Progenitor cell of endocrine pancreas (in vitro differentiated cells): ENCODE results near the gene MYO7B. TPM values are rescaled to one million over a fixed set of nuclear protein-coding genes. Genes with fewer than 3 reads are reported as not detected.

Experiments
- DNase-seq: peaks from one replicate; pipeline ENCODE4 v3.0.0; 2021; ENCODE audit warnings: low spot score; ENCODE audit not compliant: unreplicated experiment
- H3K27ac Mint-ChIP-seq: 2 replicates; pipeline ENCODE4 v1.8.0; 2021; ENCODE audit warnings: mild to moderate bottlenecking, moderate library complexity, mixed read lengths
- H3K27me3 Mint-ChIP-seq: 2 replicates; pipeline ENCODE4 v1.8.0; 2021; ENCODE audit warnings: mixed read lengths
- H3K36me3 Mint-ChIP-seq: 2 replicates; pipeline ENCODE4 v1.8.0; 2022; ENCODE audit warnings: mixed read lengths; ENCODE audit not compliant: insufficient read depth
- H3K4me1 Mint-ChIP-seq: 2 replicates; pipeline ENCODE4 v1.8.0; 2021; ENCODE audit warnings: low read depth, mixed read lengths
- H3K4me3 Mint-ChIP-seq: 2 replicates; pipeline ENCODE4 v1.8.0; 2021; ENCODE audit warnings: low read depth, mild to moderate bottlenecking, moderate library complexity, mixed read lengths
- H3K9me3 Mint-ChIP-seq: 2 replicates; pipeline ENCODE4 v1.8.0; 2021; ENCODE audit warnings: low read depth, mixed read lengths
- total RNA-seq: library from RNA; stranded (reverse); gene quantifications from 2 replicates; pipeline ENCODE4 v1.2.1, GENCODE V29; 2021
- TF ChIP-seq, protein P1 (sequence below): fragments of 200-600 bp; sonication (generic); IDR thresholded peaks from one replicate; pipeline ENCODE4 v1.5.0; 2021; ENCODE audit warnings: antibody characterized with exemption, mild to moderate bottlenecking; ENCODE audit not compliant: unreplicated experiment

Gene MYO7B
- total RNA-seq, 1 donor from 2014 or later = not detected

DNA sequence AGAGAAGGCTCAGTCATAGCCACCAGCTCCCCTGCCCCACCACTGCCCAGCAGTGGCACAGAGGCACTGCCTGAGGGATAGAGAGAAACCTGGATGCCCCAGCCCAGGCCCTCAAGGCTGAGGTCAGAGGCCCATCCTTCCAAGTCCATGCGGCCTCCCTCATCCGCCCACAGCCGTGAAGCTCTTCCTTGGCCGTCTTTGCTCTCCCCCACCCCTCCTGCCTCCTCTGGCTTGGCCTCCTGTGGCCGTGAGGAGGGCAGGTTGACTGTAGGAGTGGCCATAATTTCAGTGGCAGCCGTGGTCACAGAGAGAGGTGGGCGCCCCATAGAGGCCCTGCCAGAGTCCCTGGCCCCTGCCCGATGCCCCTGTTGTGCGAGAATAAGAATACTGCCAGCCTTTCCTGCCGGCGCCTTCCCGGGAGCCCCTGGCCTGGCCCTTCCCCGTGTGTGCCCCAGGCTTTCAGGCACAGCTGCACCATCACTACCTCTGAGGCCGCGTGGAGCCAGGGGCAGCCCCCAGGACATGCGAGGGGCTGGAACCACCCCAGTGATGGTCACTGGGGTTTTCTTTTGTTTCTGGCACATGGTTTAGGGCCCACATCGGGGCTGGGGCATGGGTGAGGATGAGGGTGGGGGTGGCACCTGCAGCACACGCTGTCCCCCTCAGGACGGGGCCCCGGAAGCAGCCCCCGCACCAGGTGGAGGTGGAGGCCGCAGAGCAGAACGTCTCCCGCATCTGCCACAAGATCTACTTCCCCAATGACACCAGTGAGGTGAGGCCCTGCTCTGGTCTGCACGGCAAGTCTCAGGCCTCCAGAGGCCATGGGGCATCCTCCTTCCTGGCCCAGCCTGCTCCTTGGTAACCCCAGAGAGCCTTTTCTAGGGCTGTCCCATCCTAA lies 97.4 kb downstream of the MYO7B start:
- Mint-ChIP-seq H3K9me3 (no peaks in the 10 kb centered on the region), H3K4me3 (no peak overlapping the region), H3K27ac (no peak overlapping the region), H3K4me1 (peaks cover 1% of the 10 kb centered on the region), H3K36me3 (no peaks in the 10 kb centered on the region), H3K27me3 (no peaks in the 10 kb centered on the region)
- DNase-seq = no peak
- TF ChIP-seq, protein P1, sequence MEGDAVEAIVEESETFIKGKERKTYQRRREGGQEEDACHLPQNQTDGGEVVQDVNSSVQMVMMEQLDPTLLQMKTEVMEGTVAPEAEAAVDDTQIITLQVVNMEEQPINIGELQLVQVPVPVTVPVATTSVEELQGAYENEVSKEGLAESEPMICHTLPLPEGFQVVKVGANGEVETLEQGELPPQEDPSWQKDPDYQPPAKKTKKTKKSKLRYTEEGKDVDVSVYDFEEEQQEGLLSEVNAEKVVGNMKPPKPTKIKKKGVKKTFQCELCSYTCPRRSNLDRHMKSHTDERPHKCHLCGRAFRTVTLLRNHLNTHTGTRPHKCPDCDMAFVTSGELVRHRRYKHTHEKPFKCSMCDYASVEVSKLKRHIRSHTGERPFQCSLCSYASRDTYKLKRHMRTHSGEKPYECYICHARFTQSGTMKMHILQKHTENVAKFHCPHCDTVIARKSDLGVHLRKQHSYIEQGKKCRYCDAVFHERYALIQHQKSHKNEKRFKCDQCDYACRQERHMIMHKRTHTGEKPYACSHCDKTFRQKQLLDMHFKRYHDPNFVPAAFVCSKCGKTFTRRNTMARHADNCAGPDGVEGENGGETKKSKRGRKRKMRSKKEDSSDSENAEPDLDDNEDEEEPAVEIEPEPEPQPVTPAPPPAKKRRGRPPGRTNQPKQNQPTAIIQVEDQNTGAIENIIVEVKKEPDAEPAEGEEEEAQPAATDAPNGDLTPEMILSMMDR = no peak

DNA sequence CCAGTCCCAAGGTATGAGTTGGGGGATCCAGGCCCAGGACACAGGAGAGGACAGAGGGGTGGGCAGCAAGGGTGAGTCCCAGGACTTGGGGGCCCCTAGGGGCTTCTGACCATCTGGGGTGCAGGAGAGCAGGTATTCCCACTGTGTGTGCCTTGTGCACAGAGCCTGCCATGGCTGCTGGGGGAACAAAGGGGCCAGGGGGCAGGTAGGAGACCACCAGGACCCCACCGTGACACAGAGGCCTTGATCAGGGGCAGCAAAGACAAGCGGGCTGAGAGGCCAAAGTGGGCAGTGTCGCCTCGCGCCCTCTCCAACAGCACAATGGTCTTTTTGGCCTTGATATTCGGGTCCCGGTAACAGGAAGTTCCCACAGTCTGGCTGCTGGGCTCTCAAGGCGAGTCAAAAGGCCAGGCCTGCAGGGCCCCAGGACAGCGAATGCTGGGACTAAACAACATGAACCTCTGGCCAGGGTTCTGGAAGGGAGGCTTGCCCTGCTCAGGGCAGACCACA lies 98.1 kb downstream of the MYO7B start:
- peaks cover 5% of the 10 kb centered on the region for H3K4me1 Mint-ChIP-seq
- TF ChIP-seq, protein P1 = no peak
- DNase-seq = no peak
- H3K27ac Mint-ChIP-seq = no peak overlapping the region
- no peaks in the 10 kb centered on the region for H3K27me3 Mint-ChIP-seq
- no peaks in the 10 kb centered on the region for H3K36me3 Mint-ChIP-seq
- H3K9me3 Mint-ChIP-seq = no peaks in the 10 kb centered on the region
- no peak overlapping the region for H3K4me3 Mint-ChIP-seq

DNA sequence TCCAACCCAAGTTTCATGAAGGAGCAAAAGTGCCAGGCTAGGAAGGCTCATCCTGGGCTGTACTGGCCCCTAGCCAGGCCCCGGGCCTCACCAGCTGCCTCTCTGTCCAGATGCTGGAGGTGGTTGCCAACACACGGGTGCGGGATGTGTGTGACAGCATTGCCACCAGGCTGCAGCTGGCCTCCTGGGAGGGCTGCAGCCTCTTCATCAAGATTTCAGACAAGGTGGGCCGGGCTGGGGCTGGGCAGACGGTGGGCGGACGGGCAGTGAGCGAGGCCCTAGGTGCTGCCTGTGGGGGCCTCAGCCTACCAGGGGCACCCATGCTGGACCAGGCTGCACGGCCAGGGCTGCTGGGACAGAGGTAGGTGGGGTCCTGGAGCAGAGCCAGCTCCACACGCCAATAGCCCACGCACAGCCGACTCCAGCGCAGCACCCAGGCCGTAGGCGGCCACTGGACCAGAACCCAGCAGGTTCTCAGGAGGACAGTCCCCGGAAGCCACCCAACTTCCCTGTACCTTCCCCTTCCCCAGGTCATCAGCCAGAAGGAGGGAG lies 98.7 kb downstream of the MYO7B start:
- Mint-ChIP-seq H3K9me3 (no peaks in the 10 kb centered on the region), H3K36me3 (no peaks in the 10 kb centered on the region), H3K4me3 (no peak overlapping the region), H3K27me3 (no peaks in the 10 kb centered on the region), H3K4me1 (peaks cover 5% of the 10 kb centered on the region), H3K27ac (no peak overlapping the region)
- DNase-seq = no peak
- TF ChIP-seq, protein P1 = no peak

DNA sequence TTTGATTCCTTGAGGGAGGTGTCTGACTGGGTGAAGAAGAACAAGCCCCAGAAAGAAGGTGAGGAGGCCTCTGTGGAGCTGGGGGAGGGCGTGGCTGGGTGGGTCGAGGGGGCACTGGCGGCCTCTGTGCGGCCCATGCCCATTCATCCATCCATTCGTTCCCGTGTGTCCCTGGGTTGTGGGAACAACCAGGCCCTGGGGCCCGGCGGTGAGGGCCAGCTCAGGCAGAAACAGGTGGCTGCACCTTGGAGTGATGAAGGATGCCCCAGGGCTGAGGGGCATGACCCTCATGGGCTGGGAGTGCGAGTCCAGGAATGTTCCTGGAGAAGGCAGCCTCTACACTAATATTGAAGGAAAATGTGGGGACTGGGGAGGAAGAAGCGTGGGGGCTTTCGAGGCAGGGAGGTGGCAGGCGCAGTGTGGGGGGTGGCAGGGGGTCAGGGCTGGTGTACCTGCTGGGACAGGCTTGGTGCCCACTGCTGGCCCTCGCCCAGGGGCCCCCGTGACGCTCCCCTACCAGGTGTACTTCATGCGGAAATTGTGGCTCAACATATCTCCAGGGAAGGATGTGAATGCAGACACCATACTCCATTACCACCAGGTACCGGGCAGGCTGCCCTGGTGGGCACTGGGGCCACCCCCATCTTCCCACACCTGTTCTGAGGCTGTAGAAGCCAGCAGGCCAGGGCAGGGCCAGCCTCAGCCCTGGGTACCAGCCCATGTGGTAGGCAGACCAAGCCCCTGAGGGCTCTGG lies 99.3 kb downstream of the MYO7B start:
- peaks cover 5% of the 10 kb centered on the region for H3K4me1 Mint-ChIP-seq
- no peak overlapping the region for H3K27ac Mint-ChIP-seq
- H3K4me3 Mint-ChIP-seq = no peak overlapping the region

More for the DNA sequence above, 99.3 kb downstream of the MYO7B start:
- H3K36me3 Mint-ChIP-seq = no peaks in the 10 kb centered on the region
- no peaks in the 10 kb centered on the region for H3K27me3 Mint-ChIP-seq
- DNase-seq = no peak
- TF ChIP-seq, protein P1 = no peak
- H3K9me3 Mint-ChIP-seq = no peaks in the 10 kb centered on the region
